Uterus (tissue), 2 donors: ENCODE results near the gene C12orf75.

Source experiments
- POLR2A ChIP-seq, 2 donors: fragments of 450-650 bp; IDR thresholded peaks; one replicate each; pipeline ENCODE4 v1.6.1; 2016; ENCODE audit warnings: antibody characterized with exemption in 2 of 2, mild to moderate bottlenecking in 1 of 2, moderate library complexity in 1 of 2
- TF ChIP-seq, protein P1 (sequence below), 4 experiments: fragments of 200-600 bp in 2 of 4; fragments of 450-650 bp in 2 of 4; sonication (generic) in 2 of 4; IDR thresholded peaks; one replicate each; pipeline ENCODE4 v1.5.1; 2016 to 2019; ENCODE audit warnings: antibody characterized with exemption in 4 of 4, mild to moderate bottlenecking in 2 of 4, moderate library complexity in 1 of 4

DNA sequence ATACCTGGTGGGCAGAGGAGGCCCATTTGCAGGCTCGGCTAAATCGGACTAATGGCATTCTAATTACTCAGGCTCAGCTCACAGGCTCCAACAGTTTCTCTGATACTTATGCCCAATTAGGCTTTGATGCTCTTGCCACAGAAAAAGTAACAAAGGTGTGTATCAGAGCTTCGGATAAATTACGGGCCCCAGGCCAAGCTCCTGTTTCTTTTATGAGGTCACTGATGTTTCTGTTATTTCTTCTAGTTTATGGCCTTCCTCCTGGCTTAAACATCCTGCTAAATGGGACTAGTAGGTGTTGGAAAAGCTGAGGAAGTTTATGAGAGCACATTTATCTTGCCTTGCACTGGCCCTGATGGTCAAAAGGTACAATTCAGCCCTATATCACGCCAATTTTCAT is 28.8 kb upstream of the C12orf75 start:
- TF ChIP-seq, protein P1, sequence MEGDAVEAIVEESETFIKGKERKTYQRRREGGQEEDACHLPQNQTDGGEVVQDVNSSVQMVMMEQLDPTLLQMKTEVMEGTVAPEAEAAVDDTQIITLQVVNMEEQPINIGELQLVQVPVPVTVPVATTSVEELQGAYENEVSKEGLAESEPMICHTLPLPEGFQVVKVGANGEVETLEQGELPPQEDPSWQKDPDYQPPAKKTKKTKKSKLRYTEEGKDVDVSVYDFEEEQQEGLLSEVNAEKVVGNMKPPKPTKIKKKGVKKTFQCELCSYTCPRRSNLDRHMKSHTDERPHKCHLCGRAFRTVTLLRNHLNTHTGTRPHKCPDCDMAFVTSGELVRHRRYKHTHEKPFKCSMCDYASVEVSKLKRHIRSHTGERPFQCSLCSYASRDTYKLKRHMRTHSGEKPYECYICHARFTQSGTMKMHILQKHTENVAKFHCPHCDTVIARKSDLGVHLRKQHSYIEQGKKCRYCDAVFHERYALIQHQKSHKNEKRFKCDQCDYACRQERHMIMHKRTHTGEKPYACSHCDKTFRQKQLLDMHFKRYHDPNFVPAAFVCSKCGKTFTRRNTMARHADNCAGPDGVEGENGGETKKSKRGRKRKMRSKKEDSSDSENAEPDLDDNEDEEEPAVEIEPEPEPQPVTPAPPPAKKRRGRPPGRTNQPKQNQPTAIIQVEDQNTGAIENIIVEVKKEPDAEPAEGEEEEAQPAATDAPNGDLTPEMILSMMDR (IDR thresholded peaks at IDR 0.05): no peak
- no peak for TF ChIP-seq POLR2A (IDR thresholded peaks at IDR 0.05)
